ENCODE data around the gene TBCCD1.
A peak's percentile ranks its signal among the peaks of the same experiment; 100 is the strongest.
"Not testable (repeated sequence)": the region's sequence is repeated elsewhere in the genome, so short reads cannot be mapped to it uniquely, and the experiment has no call there.

The TBCCD1 gene

GRCh38 chr3:186552408-186553031 is 14.6 kb downstream of the TBCCD1 start:
- DNase-seq (ENCODE audit: insufficient read length, low spot score): no peak
- FAIRE-seq: peak; percentile 50
- no peak for TF ChIP-seq POLR2A (IDR thresholded peaks at IDR 0.05; ENCODE audit: low read depth, low read length)

- no peak for DNase-seq (ENCODE audit: insufficient read length, low spot score)
- TF ChIP-seq POLR2A (IDR thresholded peaks at IDR 0.05; ENCODE audit: low read depth, low read length): no peak
- no peak for FAIRE-seq
Observed at GRCh38 chr3:186551387-186551786, 15.8 kb downstream of the TBCCD1 start.

GRCh38 chr3:186549497-186549896 is 17.6 kb downstream of the TBCCD1 start:
- FAIRE-seq (no peak), DNase-seq (ENCODE audit: insufficient read length, low spot score) (no peak)
- no peak for TF ChIP-seq POLR2A (IDR thresholded peaks at IDR 0.05; ENCODE audit: low read depth, low read length)

- FAIRE-seq (peak; percentile 91), DNase-seq (ENCODE audit: insufficient read length, low spot score) (no peak)
- TF ChIP-seq POLR2A (IDR thresholded peaks at IDR 0.05; ENCODE audit: low read depth, low read length): no peak
Observed at GRCh38 chr3:186544281-186544680, 22.9 kb downstream of the TBCCD1 start, which contains the start of gene CRYGS. TSS of gene CRYGS (minus strand) at chr3:186544380. CDS start at chr3:186544326, 54 bp downstream.

- TF ChIP-seq POLR2A (IDR thresholded peaks at IDR 0.05; ENCODE audit: low read depth, low read length): no peak
- DNase-seq (ENCODE audit: insufficient read length, low spot score): peak; percentile 22
- FAIRE-seq: no peak
Observed at GRCh38 chr3:186540835-186541226, 26.3 kb downstream of the TBCCD1 start.

GRCh38 chr3:186540221-186540834 is 26.8 kb downstream of the TBCCD1 start:
- TF ChIP-seq POLR2A (IDR thresholded peaks at IDR 0.05; ENCODE audit: low read depth, low read length): no peak
- DNase-seq (ENCODE audit: insufficient read length, low spot score) (peak; percentile 68), FAIRE-seq (peak; percentile 100)

- no peak for FAIRE-seq
- DNase-seq (ENCODE audit: insufficient read length, low spot score): no peak
- no peak for TF ChIP-seq POLR2A (IDR thresholded peaks at IDR 0.05; ENCODE audit: low read depth, low read length)
Observed at GRCh38 chr3:186538779-186539178, 28.4 kb downstream of the TBCCD1 start.

GRCh38 chr3:186536883-186537844 is 30.0 kb downstream of the TBCCD1 start:
- no peak for FAIRE-seq
- no peak for DNase-seq (ENCODE audit: insufficient read length, low spot score)
- no peak for TF ChIP-seq POLR2A (IDR thresholded peaks at IDR 0.05; ENCODE audit: low read depth, low read length)

GRCh38 chr3:186534113-186534669 is 32.9 kb downstream of the TBCCD1 start:
- FAIRE-seq: no peak
- TF ChIP-seq POLR2A (IDR thresholded peaks at IDR 0.05; ENCODE audit: low read depth, low read length): no peak

GRCh38 chr3:186532598-186533072 is 34.5 kb downstream of the TBCCD1 start:
- TF ChIP-seq POLR2A (IDR thresholded peaks at IDR 0.05; ENCODE audit: low read depth, low read length): no peak
- DNase-seq (ENCODE audit: insufficient read length, low spot score): no peak
- no peak for FAIRE-seq

More at GRCh38 chr3:186534113-186534669, 32.9 kb downstream of the TBCCD1 start:
- DNase-seq (ENCODE audit: insufficient read length, low spot score): no peak

GRCh38 chr3:186531694-186532093 is 35.4 kb downstream of the TBCCD1 start:
- not testable (repeated sequence) for FAIRE-seq; DNase-seq (ENCODE audit: insufficient read length, low spot score)

GRCh38 chr3:186530415-186530814 is 36.7 kb downstream of the TBCCD1 start:
- DNase-seq (ENCODE audit: insufficient read length, low spot score) (no peak), FAIRE-seq (no peak)
- no peak for TF ChIP-seq POLR2A (IDR thresholded peaks at IDR 0.05; ENCODE audit: low read depth, low read length)

GRCh38 chr3:186529201-186529999 is 37.7 kb downstream of the TBCCD1 start:
- FAIRE-seq (no peak), DNase-seq (ENCODE audit: insufficient read length, low spot score) (no peak)
- no peak for TF ChIP-seq POLR2A (IDR thresholded peaks at IDR 0.05; ENCODE audit: low read depth, low read length)
